K562 (cell line): ENCODE results near the gene ZNF48. TPM values are rescaled to one million over a fixed set of nuclear protein-coding genes. Genes with fewer than 3 reads are reported as not detected.

Experiments used
- ATAC-seq: fragments of 200-7000 bp; cut with Tn5 transposase; 3 replicates; pipeline ENCODE4 v1.9.1; 2020; ENCODE audit warnings: moderate library complexity
- BruUV-seq: library from RNA; stranded (reverse); fragments of 400-500 nt; replicated peaks from 2 replicates; lab custom pipeline; 2021; lab: Mats Ljungman, UMichigan
- CTCF ChIA-PET: fragments of 300-600 bp; formaldehyde crosslinking; extraction: SDS; loops from one replicate; lab custom pipeline; 2021; ENCODE audit warnings: low intra/inter-chr PET ratio; lab: Yijun Ruan, JAX
- POLR2A ChIA-PET: fragments of 300-600, 350-650 bp; sonication (Branson Sonifier 250); formaldehyde crosslinking; extraction: SDS; loops from one replicate; lab custom pipeline; 2021; ENCODE audit warnings: antibody characterized with exemption, inconsistent platforms; lab: Yijun Ruan, JAX
- DNase-seq, 4 experiments: peaks; one replicate each; pipeline versions ENCODE4 v3.0.0 to v3.0.0-alpha.2; 2011 to 2018; ENCODE audit warnings: low spot score in 3 of 4, mixed read lengths in 3 of 4; ENCODE audit errors: extremely low read depth in 1 of 4
- FAIRE-seq: peaks from 2 replicates; lab custom pipeline; 2011; peaks lifted over from hg19 to GRCh38; lab: Jason Lieb, UNC
- H2AFZ ChIP-seq: 2 replicates; pipeline ENCODE4 v1.6.0; 2011; ENCODE audit warnings: low read depth, low read length, control low read depth, inconsistent platforms
- H3K27ac ChIP-seq: fragments of 200-600 bp; 3 replicates; pipeline ENCODE4 v1.8.0; 2011; ENCODE audit warnings: low read depth, mild to moderate bottlenecking, control low read depth, inconsistent platforms, low read length, moderate library complexity, mixed read lengths; ENCODE audit errors: extremely low read depth
- H3K27me3 ChIP-seq, 2 experiments: fragments of 300-600 bp in 1 of 2; 2 replicates in 1 of 2; 3 replicates in 1 of 2; pipeline versions ENCODE4 v1.6.0 to v1.8.0; 2011; ENCODE audit warnings: inconsistent platforms in 2 of 2, low read length in 2 of 2, mild to moderate bottlenecking in 1 of 2, mixed read lengths in 1 of 2, moderate library complexity in 1 of 2; ENCODE audit not compliant: control insufficient read depth in 2 of 2, insufficient read depth in 2 of 2
- H3K36me3 ChIP-seq: fragments of 300-600 bp; 3 replicates; pipeline ENCODE4 v1.8.0; 2011; ENCODE audit warnings: mild to moderate bottlenecking, low read length, inconsistent platforms; ENCODE audit not compliant: control insufficient read depth, insufficient read depth
- H3K4me1 ChIP-seq, 2 experiments: fragments of 200-600 bp in 1 of 2; replicated peaks in 1 of 2; 2 replicates in 1 of 2; 3 replicates in 1 of 2; pipeline versions ENCODE4 v1.5.1 to v1.8.0; 2011; ENCODE audit warnings: inconsistent platforms in 2 of 2, low read length in 2 of 2, mild to moderate bottlenecking in 1 of 2, mixed read lengths in 1 of 2, moderate library complexity in 1 of 2; ENCODE audit not compliant: control insufficient read depth in 2 of 2, insufficient read depth in 2 of 2
- H3K4me2 ChIP-seq: 2 replicates; pipeline ENCODE4 v1.6.1; 2011; ENCODE audit warnings: low read length, control low read depth, inconsistent platforms, mixed read lengths; ENCODE audit not compliant: insufficient read depth
- H3K4me3 ChIP-seq: fragments of 200-600 bp; sonication (generic), shearing (Covaris generic); 2 replicates; pipeline ENCODE4 v1.5.1; 2016; ENCODE audit warnings: control low read depth, inconsistent platforms
- H3K79me2 ChIP-seq: fragments of 200-600 bp; 3 replicates; pipeline ENCODE4 v1.8.0; 2011; ENCODE audit warnings: low read length, inconsistent platforms; ENCODE audit not compliant: control insufficient read depth, insufficient read depth
- H3K9ac ChIP-seq, 2 experiments: 2 replicates each; pipeline versions ENCODE4 v1.6.0 to v1.6.1; 2011; ENCODE audit warnings: low read depth in 2 of 2, low read length in 2 of 2, control low read depth in 1 of 2, inconsistent platforms in 1 of 2, mild to moderate bottlenecking in 1 of 2, mixed read lengths in 1 of 2; ENCODE audit not compliant: insufficient read depth in 1 of 2
- H3K9me1 ChIP-seq: one replicate; pipeline ENCODE4 v1.6.0; 2011; ENCODE audit warnings: inconsistent platforms, mild to moderate bottlenecking, low read length, moderate library complexity; ENCODE audit not compliant: control insufficient read depth, insufficient read depth
- H3K9me3 ChIP-seq: replicated peaks from 2 replicates; pipeline ENCODE4 v1.5.1; 2011; ENCODE audit warnings: low read depth, low read length, inconsistent platforms; ENCODE audit not compliant: control insufficient read depth, insufficient read depth
- H4K20me1 ChIP-seq: replicated peaks from 2 replicates; pipeline ENCODE4 v1.6.1; 2011; ENCODE audit warnings: low read length, inconsistent platforms, mixed read lengths; ENCODE audit not compliant: control insufficient read depth, insufficient read depth
- POLR2B ChIP-seq: fragments of 450-650 bp; IDR thresholded peaks from 2 replicates; pipeline ENCODE4 v1.6.1; 2018; ENCODE audit warnings: low read depth; ENCODE audit not compliant: partially characterized antibody
- TSC22D4 ChIP-seq: fragments of 450-650 bp; IDR thresholded peaks from 2 replicates; pipeline ENCODE4 v1.6.1; 2016; ENCODE audit warnings: missing genetic modification characterization, missing biosample characterization, control low read depth
- ZNF197 ChIP-seq: fragments of 200-800 bp; sonication (Bioruptor generic); IDR thresholded peaks from 2 replicates; pipeline ENCODE4 v1.6.1; 2016; ENCODE audit warnings: low read depth, missing genetic modification characterization, missing compliant biosample characterization
- WGBS: fragments of 100-300 bp; shearing (Covaris generic); methylation state at CpG from one replicate; pipeline ENCODE4 v1.1.6; 2016; ENCODE audit warnings: low coverage, mixed read lengths; ENCODE audit not compliant: insufficient coverage; ENCODE audit errors: missing lambda C conversion rate; 5-methylcytosine and 5-hydroxymethylcytosine counted together
- in situ Hi-C: fragments of 300-500 bp; cut with MboI; formaldehyde crosslinking; loops from 4 replicates; pipeline ENCODE4 v1.15.0; 2018; ENCODE audit warnings: inconsistent platforms, mixed read lengths
- intact Hi-C: fragments of 100-400 bp; cut with micrococcal nuclease; formaldehyde crosslinking; loops from 2 replicates; pipeline ENCODE4 v1.14.2; 2022
- polyA plus RNA-seq, 8 experiments: library from polyadenylated mRNA; depleted of rRNA in 4 of 8; stranded (reverse) in 5 of 8; unstranded in 3 of 8; fragments of >200 nt; fragmentation: Nextera tagmentation in 2 of 8; fragmentation: Illumina TruSeq in 1 of 8; extraction: Ambion mirVana in 2 of 8; extraction: Trizol in 1 of 8; gene quantifications; 2 replicates each; pipeline versions ENCODE4 v1.2.1 to v1.2.3, GENCODE V29; 2011 to 2014; ENCODE audit warnings: inconsistent platforms in 1 of 8, missing spikeins in 1 of 8
- total RNA-seq, 7 experiments: library from RNA; depleted of rRNA in 6 of 7; stranded (reverse); fragments of >200 nt in 6 of 7; fragmentation: Illumina TruSeq in 2 of 7; extraction: Trizol in 2 of 7; gene quantifications; 2 replicates each; pipeline versions ENCODE4 v1.2.1 to v1.2.3, GENCODE V29; 2011 to 2021; ENCODE audit warnings: low replicate concordance in 1 of 7

ZNF48 gene
- total and polyA plus RNA-seq, 9 of the 15 experiments (the other 6 are each of a cell fraction or from before 2014, with no cell fraction given), result 0.38 to 11.6 (median 4.7) TPM

GRCh38 chr16:30430428-30430970 is 35.3 kb downstream of the ZNF48 start (continued):
- no peak for TF ChIP-seq ZNF197 (CRISPR knock-in tag)

- no TSS peak for BruUV-seq
- TF ChIP-seq POLR2B, result no peak
- TF ChIP-seq TSC22D4 (tag), result peak; percentile 43; the same call in 1 of the 2 replicates
- Histone ChIP-seq H3K27me3 (no peaks in the 10 kb centered on the region), H3K9ac (no peak overlapping the region), H4K20me1 (no peaks in the 10 kb centered on the region), H3K4me1 (peaks cover 4 to 7% of the 10 kb centered on the region in 2 experiments), H2AFZ (no peak overlapping the region), H3K9me3 (no peaks in the 10 kb centered on the region), H3K36me3 (no peaks in the 10 kb centered on the region), H3K27ac (no peak overlapping the region), H3K79me2 (peaks cover under 1% of the 10 kb centered on the region), H3K4me2 (no peak overlapping the region), H3K9me1 (no peaks in the 10 kb centered on the region), H3K4me3 (no peak overlapping the region)
- ChIA-PET POLR2A (interaction anchor here (0.9 kb wide), 1 partner anchor 120 kb away, joined by 3 read pairs; no protein-coding TSS in a partner anchor), CTCF (no interaction called here)
- DNase-seq (no peak), ATAC-seq (no peak), FAIRE-seq (no peak)
- intact Hi-C loops, result no loop called here
- in situ Hi-C loops, result loop anchor here (10.0 kb wide), 1 partner anchor 190 kb away; no protein-coding TSS in a partner anchor
- WGBS, result 15% methylated on average over 4 of the region's 4 CpGs
Measured at GRCh38 chr16:30434852-30435251, 39.6 kb downstream of the ZNF48 start.
